Activated CD4-positive, alpha-beta memory T cell treated with anti-CD3 and anti-CD28 coated beads for 36 hours (primary cell): ENCODE measurements around the gene DDX54. TPM values are rescaled to one million over a fixed set of nuclear protein-coding genes. Genes with fewer than 3 reads are reported as not detected.
A peak's percentile ranks its signal among the peaks of the same experiment; 100 is the strongest.

Experiments
- CTCF ChIA-PET: fragments of 350-600 bp; sonication (Branson Sonifier 250); formaldehyde crosslinking; loops from one replicate; lab custom pipeline; 2021; ENCODE audit warnings: antibody characterized with exemption, inconsistent platforms; lab: Charles Lee
- POLR2A ChIA-PET: fragments of 350-600 bp; sonication (Branson Sonifier 250); formaldehyde crosslinking; loops from one replicate; lab custom pipeline; 2021; ENCODE audit warnings: antibody characterized with exemption; lab: Charles Lee
- DNase-seq: peaks from one replicate; pipeline ENCODE4 v3.0.0-alpha.2; 2020
- H3K27ac Mint-ChIP-seq: one replicate; pipeline ENCODE4 v1.8.0; 2021; ENCODE audit warnings: mixed read lengths
- H3K27me3 Mint-ChIP-seq: one replicate; pipeline ENCODE4 v1.8.0; 2021; ENCODE audit warnings: mixed read lengths
- H3K36me3 Mint-ChIP-seq: one replicate; pipeline ENCODE4 v1.8.0; 2021; ENCODE audit warnings: mixed read lengths
- H3K4me1 Mint-ChIP-seq: one replicate; pipeline ENCODE4 v1.8.0; 2021; ENCODE audit warnings: low read depth, mixed read lengths
- H3K4me3 Mint-ChIP-seq: one replicate; pipeline ENCODE4 v1.8.0; 2021; ENCODE audit warnings: mild to moderate bottlenecking, mixed read lengths
- H3K9me3 Mint-ChIP-seq: one replicate; pipeline ENCODE4 v1.8.0; 2021; ENCODE audit warnings: mixed read lengths
- intact Hi-C: fragments of 100-400 bp; cut with micrococcal nuclease; formaldehyde crosslinking; loops from one replicate; pipeline ENCODE4 v1.15.1; 2023
- total RNA-seq, 2 experiments: library from RNA; stranded (reverse); gene quantifications; one replicate each; pipeline ENCODE4 v1.2.3, GENCODE V29; 2021

Gene DDX54
- total RNA-seq, result 100 to 1,000 TPM; 107 to 109 TPM

GRCh38 chr12:113185180-113186032, at the start of gene DDX54, which contains the start of gene RITA1:
Gene DDX54 (minus strand): TSS chr12:113185478. CDS start chr12:113185451, 27 bp downstream.
Gene RITA1 (plus strand): TSS chr12:113185721. CDS start chr12:113186747, 1,026 bp downstream.
- ChIA-PET POLR2A (interaction anchor here (0.7 to 2.6 kb wide), 9 partner anchors 11 to 246 kb away, joined by 3 to 14 read pairs (median 4); partner anchors contain the start of genes OAS2 and TPCN1), CTCF (interaction anchor here (0.7 to 3.0 kb wide), 6 partner anchors 10 to 193 kb away, joined by 3 to 18 read pairs (median 4); partner anchors contain the start of gene SLC8B1)
- DNase-seq, result peak; percentile 86
- peaks cover 24% of the 10 kb centered on the region for H3K4me1 Mint-ChIP-seq
- peak within 1 kb of the TSS; percentile 94 for H3K4me3 Mint-ChIP-seq
- H3K36me3 Mint-ChIP-seq, result peaks cover 16% of the 10 kb centered on the region
- peak within 1 kb of the TSS; percentile 93 for H3K27ac Mint-ChIP-seq
- no peaks in the 10 kb centered on the region for H3K27me3 Mint-ChIP-seq
- no peaks in the 10 kb centered on the region for H3K9me3 Mint-ChIP-seq
- intact Hi-C loops, result loop anchor here (1.0 to 10.0 kb wide), 4 partner anchors 23 to 173 kb away; partner anchors contain the start of genes PLBD2 and SLC8B1

GRCh38 chr12:113234483-113234882, 49.2 kb upstream of the DDX54 start:
- POLR2A ChIA-PET, result no interaction called here
- intact Hi-C loops, result no loop called here

GRCh38 chr12:113233967-113234366, 48.7 kb upstream of the DDX54 start:
- ChIA-PET POLR2A (no interaction called here), CTCF (interaction anchor here (0.6 to 2.5 kb wide), 3 partner anchors 59 to 245 kb away, joined by 3 to 8 read pairs (median 4); no protein-coding TSS in a partner anchor)
- no peak overlapping the region for H3K4me3 Mint-ChIP-seq
- no peaks in the 10 kb centered on the region for H3K9me3 Mint-ChIP-seq
- H3K27me3 Mint-ChIP-seq, result no peaks in the 10 kb centered on the region
- peaks cover 40% of the 10 kb centered on the region for H3K36me3 Mint-ChIP-seq
- intact Hi-C loops, result loop anchor here (2.0 kb wide), 2 partner anchors 29 to 49 kb away; partner anchors contain the start of genes DDX54 and RITA1
- peaks cover 42% of the 10 kb centered on the region for H3K4me1 Mint-ChIP-seq
- DNase-seq, result no peak
- H3K27ac Mint-ChIP-seq, result no peak overlapping the region

More at GRCh38 chr12:113234483-113234882, 49.2 kb upstream of the DDX54 start:
- Mint-ChIP-seq H3K27ac (no peak overlapping the region), H3K4me1 (peaks cover 37% of the 10 kb centered on the region), H3K4me3 (no peak overlapping the region), H3K9me3 (no peaks in the 10 kb centered on the region), H3K36me3 (peaks cover 38% of the 10 kb centered on the region), H3K27me3 (no peaks in the 10 kb centered on the region)
- CTCF ChIA-PET, result interaction anchor here (0.6 kb wide), 1 partner anchor 245 kb away, joined by 3 read pairs; no protein-coding TSS in a partner anchor
- DNase-seq, result no peak

GRCh38 chr12:113232840-113233585, 47.7 kb upstream of the DDX54 start:
- no peaks in the 10 kb centered on the region for H3K9me3 Mint-ChIP-seq
- peak; percentile 77 for DNase-seq
- peaks cover 50% of the 10 kb centered on the region for H3K4me1 Mint-ChIP-seq
- peaks cover 43% of the 10 kb centered on the region for H3K36me3 Mint-ChIP-seq
- ChIA-PET POLR2A (interaction anchor here (2.0 kb wide), 1 partner anchor 11 kb away, joined by 12 read pairs; the partner anchor contains the start of gene TPCN1), CTCF (interaction anchor here (0.8 to 2.5 kb wide), 6 partner anchors 11 to 193 kb away, joined by 3 to 10 read pairs (median 4); partner anchors contain the start of gene TPCN1)
- no peaks in the 10 kb centered on the region for H3K27me3 Mint-ChIP-seq
- H3K27ac Mint-ChIP-seq, result peak overlapping the region; percentile 75
- H3K4me3 Mint-ChIP-seq, result peak overlapping the region; percentile 43
- intact Hi-C loops, result loop anchor here (2.0 kb wide), 2 partner anchors 30 to 48 kb away; partner anchors contain the start of genes DDX54 and RITA1

- ChIA-PET CTCF (interaction anchor here (1.2 to 2.5 kb wide), 4 partner anchors 11 to 58 kb away, joined by 3 to 10 read pairs (median 6); partner anchors contain the start of gene TPCN1), POLR2A (interaction anchor here (0.5 to 2.0 kb wide), 2 partner anchors 10 to 43 kb away, joined by 3 to 12 read pairs; partner anchors contain the start of gene TPCN1)
- intact Hi-C loops, result loop anchor here (2.0 kb wide), 2 partner anchors 31 to 47 kb away; partner anchors contain the start of genes DDX54 and RITA1
- H3K4me1 Mint-ChIP-seq, result peaks cover 54% of the 10 kb centered on the region
- H3K4me3 Mint-ChIP-seq, result peak overlapping the region; percentile 43
- no peak for DNase-seq
- no peaks in the 10 kb centered on the region for H3K27me3 Mint-ChIP-seq
- no peaks in the 10 kb centered on the region for H3K9me3 Mint-ChIP-seq
- peak overlapping the region; percentile 75 for H3K27ac Mint-ChIP-seq
- peaks cover 48% of the 10 kb centered on the region for H3K36me3 Mint-ChIP-seq
Measured at GRCh38 chr12:113232089-113232839, 47.0 kb upstream of the DDX54 start.

- POLR2A ChIA-PET, result interaction anchor here (0.5 to 2.0 kb wide), 3 partner anchors 9 to 48 kb away, joined by 3 to 12 read pairs (median 3); partner anchors contain the start of gene TPCN1
- H3K27ac Mint-ChIP-seq, result peak overlapping the region; percentile 18
- no peak for DNase-seq
- no peaks in the 10 kb centered on the region for H3K9me3 Mint-ChIP-seq
- H3K4me3 Mint-ChIP-seq, result no peak overlapping the region
- H3K36me3 Mint-ChIP-seq, result peaks cover 48% of the 10 kb centered on the region
- H3K27me3 Mint-ChIP-seq, result no peaks in the 10 kb centered on the region
- CTCF ChIA-PET, result interaction anchor here (1.5 to 2.5 kb wide), 3 partner anchors 10 to 57 kb away, joined by 4 to 10 read pairs (median 8); partner anchors contain the start of gene TPCN1
- intact Hi-C loops, result loop anchor here (2.0 kb wide), 3 partner anchors 31 to 47 kb away; partner anchors contain the start of genes DDX54 and RITA1
- H3K4me1 Mint-ChIP-seq, result peaks cover 54% of the 10 kb centered on the region
Measured at GRCh38 chr12:113231235-113232088, 46.2 kb upstream of the DDX54 start.

GRCh38 chr12:113230315-113231234, 45.3 kb upstream of the DDX54 start:
- ChIA-PET POLR2A (interaction anchor here (0.6 to 1.8 kb wide), 4 partner anchors 9 to 47 kb away, joined by 3 to 9 read pairs (median 4); partner anchors contain the start of gene TPCN1), CTCF (interaction anchor here (0.5 to 1.5 kb wide), 4 partner anchors 20 to 33 kb away, joined by 3 to 4 read pairs (median 4); no protein-coding TSS in a partner anchor)
- Mint-ChIP-seq H3K27me3 (no peaks in the 10 kb centered on the region), H3K36me3 (peaks cover 46% of the 10 kb centered on the region), H3K4me3 (peak overlapping the region; percentile 14), H3K9me3 (no peaks in the 10 kb centered on the region), H3K4me1 (peaks cover 54% of the 10 kb centered on the region), H3K27ac (peak overlapping the region; percentile 92)
- intact Hi-C loops, result loop anchor here (1.0 to 2.0 kb wide), 3 partner anchors 9 to 34 kb away; partner anchors contain the start of gene TPCN1
- peak; percentile 59 for DNase-seq

- ChIA-PET POLR2A (interaction anchor here (1.4 kb wide), 1 partner anchor 20 kb away, joined by 3 read pairs; no protein-coding TSS in a partner anchor), CTCF (interaction anchor here (0.5 kb wide), 1 partner anchor 119 kb away, joined by 3 read pairs; no protein-coding TSS in a partner anchor)
- Mint-ChIP-seq H3K36me3 (peaks cover 40% of the 10 kb centered on the region), H3K4me1 (peaks cover 53% of the 10 kb centered on the region), H3K4me3 (no peak overlapping the region), H3K9me3 (no peaks in the 10 kb centered on the region), H3K27ac (peak overlapping the region; percentile 92), H3K27me3 (no peaks in the 10 kb centered on the region)
- no peak for DNase-seq
- intact Hi-C loops, result no loop called here
Measured at GRCh38 chr12:113228394-113229028, 43.2 kb upstream of the DDX54 start.
